Effector CD4-positive, alpha-beta T cell (primary cell): ENCODE measurements around the gene HK1.
"Not testable (repeated sequence)": the region's sequence is repeated elsewhere in the genome, so short reads cannot be mapped to it uniquely, and the experiment has no call there.

Source experiments
- DNase-seq: peaks from one replicate; pipeline ENCODE4 v3.0.0-alpha.2; 2020

HK1 gene

GRCh38 chr10:69312528-69312927, 34.2 kb downstream of the HK1 start:
- DNase-seq, result no peak

- DNase-seq, result no peak
Measured at GRCh38 chr10:69315100-69315542, 36.8 kb downstream of the HK1 start.

DNA sequence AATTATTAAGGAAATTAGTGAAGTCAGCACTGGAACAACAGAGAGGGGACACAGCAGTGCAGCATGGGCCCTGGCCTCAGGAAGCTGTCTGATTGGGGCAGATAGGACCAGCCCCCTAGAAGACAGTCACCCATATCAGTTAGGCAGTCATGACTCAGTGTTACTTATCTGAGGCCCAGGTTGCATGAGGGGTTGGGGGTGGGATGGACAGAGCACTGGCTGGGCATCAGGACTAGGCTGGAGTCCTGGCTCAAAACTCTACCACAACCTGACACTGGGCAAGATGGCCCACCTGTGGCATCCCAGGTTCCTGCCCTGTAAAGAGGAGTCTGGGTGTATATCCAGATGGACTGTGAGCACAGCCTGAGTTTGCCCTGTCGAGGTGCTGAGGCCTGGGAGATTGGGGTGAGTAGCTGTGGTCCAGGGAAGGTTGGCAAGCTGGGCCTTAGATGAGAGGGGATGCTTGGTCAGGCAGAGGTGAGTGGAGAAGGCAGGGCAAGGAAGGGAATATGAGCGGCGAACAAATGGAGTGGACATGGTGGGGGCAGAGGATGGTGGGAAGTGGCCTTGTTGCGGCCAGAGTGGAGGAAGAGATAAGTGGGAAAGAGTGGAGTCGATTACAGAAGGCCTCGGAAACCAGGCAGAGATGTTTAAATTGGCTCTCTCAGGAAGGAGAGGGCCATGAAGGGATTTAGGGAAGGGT, 37.5 kb downstream of the HK1 start:
- DNase-seq, result no peak

DNA sequence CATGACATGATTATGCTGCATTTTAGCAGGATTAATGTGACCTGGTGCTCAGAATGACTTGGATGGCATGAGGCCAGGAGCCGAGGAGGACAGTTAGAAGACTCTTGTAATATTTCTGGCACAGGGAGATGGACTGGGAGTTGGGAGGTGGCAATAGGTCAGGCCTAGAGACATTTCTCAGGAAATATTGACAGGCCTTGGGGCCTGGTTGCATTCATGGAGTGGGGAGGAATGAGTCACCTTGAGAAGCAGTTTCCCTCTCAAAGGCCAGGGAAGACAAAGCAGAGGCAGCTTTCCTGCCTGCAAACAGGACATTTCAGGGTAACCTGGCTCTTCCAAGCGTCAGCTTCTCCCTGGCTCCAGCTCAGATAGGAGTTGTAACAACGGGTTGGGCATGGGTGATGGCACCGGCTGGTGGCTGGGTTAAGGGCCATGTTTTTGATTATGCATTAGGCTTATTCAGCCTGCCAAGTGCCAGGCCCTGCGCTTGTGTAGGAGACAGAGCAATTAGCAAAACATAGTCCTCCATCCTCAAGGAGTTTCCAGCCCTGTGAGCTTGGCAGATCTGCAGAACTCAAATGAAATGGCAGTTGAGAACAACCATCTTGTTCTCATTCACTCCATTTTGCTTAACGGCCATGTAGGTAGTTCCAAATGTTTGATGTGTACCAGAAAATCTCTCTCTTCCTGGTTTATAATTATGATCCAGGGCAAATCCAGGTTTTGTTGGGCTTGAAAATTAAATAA, 38.2 kb downstream of the HK1 start:
- no peak for DNase-seq

- no peak for DNase-seq
Measured at GRCh38 chr10:69317175-69317604, 38.9 kb downstream of the HK1 start.

GRCh38 chr10:69317626-69318105, 39.4 kb downstream of the HK1 start:
- DNase-seq, result no peak

DNA sequence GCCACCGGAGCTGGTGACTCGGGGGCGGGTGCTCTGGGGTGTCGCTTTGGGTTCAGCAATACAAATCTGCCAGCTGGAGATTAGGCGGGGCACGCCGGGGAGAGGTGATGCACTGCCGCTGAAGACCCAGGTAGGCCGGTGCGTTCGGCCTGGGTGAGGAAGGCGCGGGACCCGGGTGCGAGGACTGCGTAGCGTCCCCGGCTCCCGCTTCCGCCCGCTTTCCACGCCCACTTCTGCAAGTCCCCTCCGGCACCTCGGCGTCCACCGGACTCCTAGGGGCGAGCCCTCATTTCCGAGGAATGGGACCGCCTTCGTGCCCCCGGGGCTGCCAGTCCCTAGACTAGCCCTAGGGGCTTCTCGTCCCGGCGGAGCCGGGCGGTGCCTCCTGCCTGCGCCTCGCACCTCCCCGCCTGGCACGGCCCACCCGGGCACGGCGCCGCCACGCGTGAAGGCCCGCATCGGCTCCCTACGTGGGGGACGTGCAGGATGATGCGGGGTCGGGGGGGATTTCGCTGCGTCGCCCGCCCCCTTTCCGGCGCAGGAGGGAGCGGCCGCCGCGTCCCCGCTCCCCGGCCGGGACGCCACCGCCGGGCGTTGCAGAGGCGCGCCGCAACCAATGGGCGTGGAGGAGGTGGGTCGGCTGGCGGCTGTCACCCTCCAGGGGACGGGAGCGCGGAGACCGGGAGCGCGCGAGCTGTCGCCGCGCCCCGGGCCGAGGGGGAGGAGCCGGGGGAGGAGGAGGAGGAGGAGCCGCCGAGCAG, 40.0 kb downstream of the HK1 start:
- peak; percentile 87 for DNase-seq

DNA sequence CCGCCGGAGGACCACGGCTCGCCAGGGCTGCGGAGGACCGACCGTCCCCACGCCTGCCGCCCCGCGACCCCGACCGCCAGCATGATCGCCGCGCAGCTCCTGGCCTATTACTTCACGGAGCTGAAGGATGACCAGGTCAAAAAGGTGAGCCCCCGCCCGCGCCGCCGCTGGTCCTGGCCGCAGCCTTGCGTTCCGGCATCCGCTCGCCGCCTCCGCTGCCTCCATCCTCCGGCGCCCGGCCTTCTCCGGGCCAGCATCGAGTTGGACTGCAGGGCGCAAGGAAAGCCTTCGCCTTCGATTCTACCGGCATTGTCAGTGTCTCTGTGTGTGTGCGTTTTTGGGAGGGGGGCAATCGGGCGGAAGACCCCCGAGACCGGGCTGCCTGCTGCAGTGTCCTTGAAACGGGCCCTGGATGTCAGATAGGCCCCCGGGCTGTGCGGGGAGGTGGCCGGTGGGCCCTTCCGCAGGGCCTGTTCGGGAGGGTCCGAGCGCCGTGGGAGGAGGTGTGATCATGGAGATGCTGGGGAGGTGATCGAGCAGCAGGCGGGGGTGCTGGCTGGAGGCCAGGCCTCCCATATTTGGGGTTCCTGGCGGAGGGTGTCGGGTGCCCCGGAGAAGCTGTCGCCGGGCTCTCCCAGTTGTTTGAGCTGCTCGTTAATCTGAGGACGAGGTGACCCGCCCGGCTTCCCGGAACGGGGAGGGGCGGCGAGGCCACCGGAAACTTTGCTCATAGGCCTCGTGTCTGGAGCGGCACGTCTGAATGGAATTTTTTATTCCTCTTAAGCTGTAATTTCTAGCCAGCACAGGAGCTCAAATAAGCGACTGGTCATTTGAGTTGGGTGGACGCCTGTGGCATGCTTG, 40.8 kb downstream of the HK1 start:
- peak; percentile 76 for DNase-seq

DNA sequence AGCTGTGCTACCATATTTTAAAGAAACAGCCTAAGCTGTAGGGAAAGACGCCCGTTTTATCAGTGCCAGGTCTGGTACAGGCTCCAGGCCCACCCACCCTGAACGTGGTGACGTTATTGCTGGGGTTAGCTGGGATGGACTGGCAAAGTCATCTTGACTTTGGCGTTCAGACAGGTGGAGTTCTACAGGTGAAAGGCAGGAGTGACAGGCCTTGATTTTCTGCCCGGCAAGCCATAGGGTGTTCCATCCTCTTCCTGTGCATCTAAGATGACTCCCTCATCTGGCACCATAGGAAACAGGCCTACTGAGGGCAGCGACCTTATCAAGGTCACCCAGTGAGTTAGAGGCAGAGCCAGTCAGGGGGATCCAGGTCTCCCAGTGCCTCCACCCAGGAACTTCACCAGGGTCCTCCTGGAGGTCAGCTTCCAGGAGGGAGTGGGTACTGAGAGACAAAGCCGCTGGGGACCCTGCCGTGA, 41.6 kb downstream of the HK1 start:
- no peak for DNase-seq

DNA sequence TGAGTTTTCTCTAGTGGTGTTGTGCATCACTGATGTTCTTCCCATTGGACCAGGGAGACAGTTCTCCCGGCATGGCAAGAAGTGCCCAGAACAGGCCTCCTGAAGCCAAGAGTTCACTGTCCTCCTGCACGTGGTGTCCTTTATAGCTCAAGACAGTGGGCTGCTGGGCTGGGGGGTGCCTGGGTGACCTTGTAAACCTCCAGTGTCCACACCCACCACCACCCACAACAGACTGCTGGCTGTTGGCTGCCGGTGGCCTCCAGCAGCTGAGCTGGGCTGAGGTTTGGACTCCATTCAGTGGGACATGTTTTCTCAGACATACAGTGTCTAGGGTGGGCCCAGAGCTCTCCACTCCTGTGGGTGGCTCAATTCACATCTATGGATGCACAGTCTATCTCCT, 42.2 kb downstream of the HK1 start:
- DNase-seq, result no peak

GRCh38 chr10:69321039-69321715, 42.9 kb downstream of the HK1 start:
- DNase-seq, result no peak

GRCh38 chr10:69321865-69322264, 43.6 kb downstream of the HK1 start:
- DNase-seq, result no peak

GRCh38 chr10:69322346-69322745, 44.0 kb downstream of the HK1 start:
- not testable (repeated sequence) for DNase-seq

- no peak for DNase-seq
Measured at GRCh38 chr10:69323622-69324021, 45.3 kb downstream of the HK1 start.

GRCh38 chr10:69324583-69324982, 46.3 kb downstream of the HK1 start:
- DNase-seq, result no peak

DNA sequence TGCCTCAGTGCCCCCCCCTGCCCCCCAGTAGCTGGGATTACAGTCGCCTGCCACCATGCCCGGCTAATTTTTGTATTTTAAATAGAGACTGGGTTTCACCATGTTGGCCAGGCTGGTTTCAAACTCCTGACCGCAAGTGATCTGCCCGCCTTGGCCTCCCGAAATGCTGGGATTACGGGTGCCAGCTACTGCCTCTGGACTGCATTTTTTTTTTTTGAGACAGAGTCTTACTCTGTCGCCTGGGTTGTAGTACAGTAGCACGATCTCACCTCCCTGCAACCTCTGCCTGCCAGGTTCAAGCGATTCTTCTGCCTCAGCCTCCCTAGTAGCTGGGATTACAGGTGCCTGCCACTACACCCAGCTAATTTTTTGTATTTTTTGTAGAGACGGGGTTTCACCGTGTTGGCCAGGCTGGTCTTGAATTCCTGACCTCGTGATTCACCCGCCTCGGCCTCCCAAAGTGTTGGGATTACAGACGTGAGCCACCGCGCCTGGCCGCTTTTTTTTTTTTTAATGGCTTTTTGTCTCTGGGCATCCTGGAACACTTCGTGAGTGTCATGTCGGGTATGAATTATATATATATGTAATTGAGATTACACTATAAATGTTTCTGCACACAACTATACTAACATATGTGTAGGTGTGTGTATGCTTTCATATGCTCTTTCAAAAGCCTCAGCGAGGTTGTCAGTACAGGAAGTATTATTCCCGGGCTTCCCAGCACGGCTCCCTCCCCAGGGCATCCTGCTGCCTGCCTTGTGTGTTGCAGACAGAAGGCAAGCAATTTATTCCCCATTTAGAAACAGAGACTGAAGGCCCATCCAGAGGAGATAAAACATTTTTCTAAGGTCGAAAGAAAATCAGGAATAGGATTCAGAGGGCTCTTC, 47.6 kb downstream of the HK1 start:
- DNase-seq, result not testable (repeated sequence)

DNA sequence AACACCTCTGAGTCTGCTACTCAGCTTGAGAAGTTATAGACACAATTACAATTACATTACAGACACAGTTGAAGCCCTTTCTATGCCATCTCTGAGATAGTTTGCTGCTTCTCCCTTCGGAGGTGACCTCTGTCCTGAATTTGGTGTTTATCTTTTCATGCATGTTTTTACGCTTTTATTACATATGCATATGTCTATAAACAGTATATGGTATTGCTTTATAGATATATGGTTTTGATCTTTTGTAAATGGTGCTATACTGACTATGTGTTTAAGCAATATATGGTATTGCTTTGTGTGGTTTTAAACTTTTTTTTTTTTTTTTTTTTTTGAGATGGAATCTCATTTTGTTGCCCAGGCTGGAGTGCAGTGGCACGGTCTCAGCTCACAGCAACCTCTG, 48.4 kb downstream of the HK1 start:
- DNase-seq, result no peak

- peak; percentile 25 for DNase-seq
Measured at GRCh38 chr10:69327463-69328379, 49.4 kb downstream of the HK1 start.

DNA sequence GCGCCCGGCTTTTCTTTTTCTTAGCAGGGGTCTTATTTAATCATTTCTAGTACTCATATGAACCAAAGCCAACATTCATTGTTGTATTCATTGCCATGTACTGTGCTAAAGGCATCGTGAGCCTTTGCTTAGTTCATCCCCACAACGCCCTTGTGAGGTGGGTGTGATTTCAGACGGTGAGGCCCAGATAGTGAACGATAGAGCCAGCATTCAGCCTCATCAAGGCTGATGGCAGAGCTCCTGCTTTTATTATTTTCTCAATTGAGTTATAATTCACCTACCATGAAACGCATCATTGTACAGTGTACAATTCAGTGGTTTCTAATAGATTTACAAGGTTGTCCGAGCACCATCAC, 50.1 kb downstream of the HK1 start:
- no peak for DNase-seq

DNA sequence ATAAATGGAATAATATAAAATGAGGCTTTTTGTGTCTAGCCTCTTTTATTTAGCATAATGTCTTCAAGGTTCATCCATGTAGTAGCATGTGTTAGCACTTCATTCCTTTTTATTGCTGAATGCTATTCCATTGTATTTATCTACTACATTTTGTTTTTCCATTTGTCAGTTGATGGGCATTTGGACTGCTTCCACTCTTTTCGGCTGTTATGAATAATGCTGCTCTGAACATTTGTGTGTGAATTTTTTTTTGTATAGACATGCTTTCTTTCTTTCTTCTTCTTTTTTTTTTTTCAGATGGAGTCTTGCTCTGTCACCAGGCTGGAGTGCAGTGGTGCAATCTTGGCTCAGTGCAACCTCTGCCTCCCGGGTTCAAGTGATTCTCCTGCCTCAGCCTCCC, 50.6 kb downstream of the HK1 start:
- DNase-seq, result not testable (repeated sequence)
